ENCODE data around the gene GPAT3. TPM values are rescaled to one million over a fixed set of nuclear protein-coding genes. Genes with fewer than 3 reads are reported as not detected.
"Not testable (repeated sequence)": the region's sequence is repeated elsewhere in the genome, so short reads cannot be mapped to it uniquely, and the experiment has no call there.

Gene GPAT3
- total RNA-seq, 2 donors from 2014 or later = 1.2 to 5.1 TPM

- peak overlapping the region; percentile 6 to 65 for H3K4me3 Mint-ChIP-seq
- peaks cover 15% of the 10 kb centered on the region for H3K4me1 Mint-ChIP-seq (ENCODE audit: low read depth)
- no peak overlapping the region for H3K27ac Mint-ChIP-seq
- no peaks in the 10 kb centered on the region for H3K36me3 Mint-ChIP-seq (ENCODE audit: insufficient read depth in 2 of 2)
- ATAC-seq (replicated peaks in 1 of 2) (peak; percentile 60 to 61), DNase-seq (no peak)
- no peaks in the 10 kb centered on the region for H3K27me3 Mint-ChIP-seq (ENCODE audit: low read depth)
- H3K9me3 Mint-ChIP-seq = no peaks in the 10 kb centered on the region
Measured at GRCh38 chr4:83558680-83559079, 22.8 kb downstream of the GPAT3 start.

- Mint-ChIP-seq H3K27me3 (ENCODE audit: low read depth) (no peaks in the 10 kb centered on the region), H3K4me3 (no peak overlapping the region), H3K9me3 (no peaks in the 10 kb centered on the region), H3K36me3 (ENCODE audit: insufficient read depth in 2 of 2) (no peaks in the 10 kb centered on the region), H3K4me1 (ENCODE audit: low read depth) (peaks cover 15% of the 10 kb centered on the region), H3K27ac (no peak overlapping the region)
- no peak for DNase-seq
- ATAC-seq (replicated peaks in 1 of 2) = no peak
Measured at GRCh38 chr4:83560523-83560922, 24.6 kb downstream of the GPAT3 start.

- DNase-seq (peak; percentile 4 to 34), ATAC-seq (replicated peaks in 1 of 2) (peak; percentile 53 to 79)
- no peaks in the 10 kb centered on the region for H3K9me3 Mint-ChIP-seq
- peaks cover 15% of the 10 kb centered on the region for H3K4me1 Mint-ChIP-seq (ENCODE audit: low read depth)
- H3K27me3 Mint-ChIP-seq (ENCODE audit: low read depth) = no peaks in the 10 kb centered on the region
- H3K27ac Mint-ChIP-seq = no peak overlapping the region
- H3K36me3 Mint-ChIP-seq (ENCODE audit: insufficient read depth in 2 of 2) = no peaks in the 10 kb centered on the region
- H3K4me3 Mint-ChIP-seq = no peak overlapping the region
Measured at GRCh38 chr4:83561381-83561780, 25.5 kb downstream of the GPAT3 start.

- no peak for ATAC-seq (replicated peaks in 1 of 2)
- no peak overlapping the region for H3K4me3 Mint-ChIP-seq
Measured at GRCh38 chr4:83563998-83564397, 28.1 kb downstream of the GPAT3 start.

GRCh38 chr4:83568062-83568461, 32.2 kb downstream of the GPAT3 start:
- Mint-ChIP-seq H3K27ac (no peak overlapping the region), H3K4me1 (ENCODE audit: low read depth) (no peaks in the 10 kb centered on the region), H3K27me3 (ENCODE audit: low read depth) (no peaks in the 10 kb centered on the region), H3K9me3 (no peaks in the 10 kb centered on the region), H3K36me3 (ENCODE audit: insufficient read depth in 2 of 2) (no peaks in the 10 kb centered on the region), H3K4me3 (no peak overlapping the region)
- no peak for DNase-seq
- no peak for ATAC-seq (replicated peaks in 1 of 2)

More at GRCh38 chr4:83563998-83564397, 28.1 kb downstream of the GPAT3 start:
- no peaks in the 10 kb centered on the region for H3K9me3 Mint-ChIP-seq
- H3K4me1 Mint-ChIP-seq (ENCODE audit: low read depth) = no peaks in the 10 kb centered on the region
- H3K27ac Mint-ChIP-seq = no peak overlapping the region
- H3K27me3 Mint-ChIP-seq (ENCODE audit: low read depth) = no peaks in the 10 kb centered on the region
- DNase-seq = no peak
- H3K36me3 Mint-ChIP-seq (ENCODE audit: insufficient read depth in 2 of 2) = no peaks in the 10 kb centered on the region

GRCh38 chr4:83569429-83569828, 33.5 kb downstream of the GPAT3 start:
- Mint-ChIP-seq H3K27me3 (ENCODE audit: low read depth) (no peaks in the 10 kb centered on the region), H3K4me3 (no peak overlapping the region), H3K27ac (no peak overlapping the region), H3K36me3 (ENCODE audit: insufficient read depth in 2 of 2) (no peaks in the 10 kb centered on the region), H3K9me3 (no peaks in the 10 kb centered on the region), H3K4me1 (ENCODE audit: low read depth) (no peaks in the 10 kb centered on the region)
- no peak for ATAC-seq (replicated peaks in 1 of 2)
- no peak for DNase-seq

- Mint-ChIP-seq H3K27ac (no peak overlapping the region), H3K36me3 (ENCODE audit: insufficient read depth in 2 of 2) (no peaks in the 10 kb centered on the region), H3K4me1 (ENCODE audit: low read depth) (no peaks in the 10 kb centered on the region)
Measured at GRCh38 chr4:83569987-83570386, 34.1 kb downstream of the GPAT3 start.

GRCh38 chr4:83572848-83573247, 36.9 kb downstream of the GPAT3 start:
- H3K4me1 Mint-ChIP-seq (ENCODE audit: low read depth) = no peaks in the 10 kb centered on the region
- no peak overlapping the region for H3K4me3 Mint-ChIP-seq

More at GRCh38 chr4:83569987-83570386, 34.1 kb downstream of the GPAT3 start:
- no peak for ATAC-seq (replicated peaks in 1 of 2)
- Mint-ChIP-seq H3K27me3 (ENCODE audit: low read depth) (no peaks in the 10 kb centered on the region), H3K9me3 (no peaks in the 10 kb centered on the region), H3K4me3 (no peak overlapping the region)
- no peak for DNase-seq

GRCh38 chr4:83574247-83574646, 38.3 kb downstream of the GPAT3 start:
- Mint-ChIP-seq H3K4me1 (ENCODE audit: low read depth) (no peaks in the 10 kb centered on the region), H3K4me3 (no peak overlapping the region), H3K9me3 (no peaks in the 10 kb centered on the region), H3K36me3 (ENCODE audit: insufficient read depth in 2 of 2) (no peaks in the 10 kb centered on the region), H3K27ac (no peak overlapping the region), H3K27me3 (ENCODE audit: low read depth) (no peaks in the 10 kb centered on the region)
- ATAC-seq (replicated peaks in 1 of 2) = no peak
- DNase-seq = no peak

More at GRCh38 chr4:83572848-83573247, 36.9 kb downstream of the GPAT3 start:
- Mint-ChIP-seq H3K27ac (no peak overlapping the region), H3K9me3 (no peaks in the 10 kb centered on the region), H3K36me3 (ENCODE audit: insufficient read depth in 2 of 2) (no peaks in the 10 kb centered on the region), H3K27me3 (ENCODE audit: low read depth) (no peaks in the 10 kb centered on the region)
- no peak for DNase-seq
- no peak for ATAC-seq (replicated peaks in 1 of 2)

GRCh38 chr4:83576237-83576636, 40.3 kb downstream of the GPAT3 start:
- not testable (repeated sequence) for H3K9me3 Mint-ChIP-seq; H3K36me3 Mint-ChIP-seq (ENCODE audit: insufficient read depth in 2 of 2); H3K27ac Mint-ChIP-seq; H3K4me1 Mint-ChIP-seq (ENCODE audit: low read depth); H3K4me3 Mint-ChIP-seq; H3K27me3 Mint-ChIP-seq (ENCODE audit: low read depth); DNase-seq; ATAC-seq (replicated peaks in 1 of 2)

GRCh38 chr4:83581411-83582288, 45.7 kb downstream of the GPAT3 start:
- no peak overlapping the region for H3K4me3 Mint-ChIP-seq
- DNase-seq = no peak
- no peaks in the 10 kb centered on the region for H3K36me3 Mint-ChIP-seq (ENCODE audit: insufficient read depth in 2 of 2)
- no peak for ATAC-seq (replicated peaks in 1 of 2)
- no peaks in the 10 kb centered on the region for H3K4me1 Mint-ChIP-seq (ENCODE audit: low read depth)
- no peak overlapping the region for H3K27ac Mint-ChIP-seq
- H3K27me3 Mint-ChIP-seq (ENCODE audit: low read depth) = no peaks in the 10 kb centered on the region
- no peaks in the 10 kb centered on the region for H3K9me3 Mint-ChIP-seq

- no peaks in the 10 kb centered on the region for H3K9me3 Mint-ChIP-seq
- H3K27ac Mint-ChIP-seq = no peak overlapping the region
- H3K4me3 Mint-ChIP-seq = no peak overlapping the region
- H3K36me3 Mint-ChIP-seq (ENCODE audit: insufficient read depth in 2 of 2) = no peaks in the 10 kb centered on the region
- no peaks in the 10 kb centered on the region for H3K4me1 Mint-ChIP-seq (ENCODE audit: low read depth)
- ATAC-seq (replicated peaks in 1 of 2) (no peak), DNase-seq (peak in 1 of 2 donors; percentile 6)
- no peaks in the 10 kb centered on the region for H3K27me3 Mint-ChIP-seq (ENCODE audit: low read depth)
Measured at GRCh38 chr4:83582289-83582785, 46.4 kb downstream of the GPAT3 start.

- Mint-ChIP-seq H3K4me1 (ENCODE audit: low read depth) (no peaks in the 10 kb centered on the region), H3K27ac (no peak overlapping the region), H3K36me3 (ENCODE audit: insufficient read depth in 2 of 2) (no peaks in the 10 kb centered on the region), H3K4me3 (no peak overlapping the region), H3K27me3 (ENCODE audit: low read depth) (no peaks in the 10 kb centered on the region), H3K9me3 (no peaks in the 10 kb centered on the region)
- DNase-seq = no peak
- no peak for ATAC-seq (replicated peaks in 1 of 2)
Measured at GRCh38 chr4:83585982-83586508, 50.1 kb downstream of the GPAT3 start.
